Activated CD4-positive, alpha-beta T cell treated with anti-CD3 and anti-CD28 coated beads, Interleukin-10, Interleukin-2, amounts not matched to agents 100 ng/mL and 50 ng/mL, durations not matched to agents 16 hours and 8 hours (primary cell): ENCODE results near the gene RNF157.
A peak's percentile ranks its signal among the peaks of the same experiment; 100 is the strongest.
"Not testable (repeated sequence)": the region's sequence is repeated elsewhere in the genome, so short reads cannot be mapped to it uniquely, and the experiment has no call there.

Experiments
- DNase-seq: peaks from one replicate; pipeline ENCODE4 v3.0.0-alpha.2; 2020

RNF157 gene

DNA sequence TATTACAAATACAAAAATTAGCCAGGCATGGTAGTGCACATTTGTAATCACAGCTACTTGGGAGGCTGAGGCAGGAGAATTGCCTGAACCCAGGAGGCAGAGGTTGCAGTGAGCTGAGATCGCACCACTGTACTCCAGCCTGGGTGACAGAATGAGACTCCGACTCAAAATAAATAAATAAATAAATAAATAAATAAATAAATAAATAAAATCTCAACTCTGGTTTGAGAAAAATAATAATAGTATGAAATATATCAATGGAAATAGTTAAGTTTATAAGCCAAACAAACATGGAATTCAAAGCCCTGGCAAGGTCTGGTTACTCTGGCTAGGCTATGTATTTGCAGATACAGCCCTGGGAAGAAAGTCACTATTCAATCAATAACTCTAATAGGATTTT lies 53.5 kb downstream of the RNF157 start:
- not testable (repeated sequence) for DNase-seq

DNA sequence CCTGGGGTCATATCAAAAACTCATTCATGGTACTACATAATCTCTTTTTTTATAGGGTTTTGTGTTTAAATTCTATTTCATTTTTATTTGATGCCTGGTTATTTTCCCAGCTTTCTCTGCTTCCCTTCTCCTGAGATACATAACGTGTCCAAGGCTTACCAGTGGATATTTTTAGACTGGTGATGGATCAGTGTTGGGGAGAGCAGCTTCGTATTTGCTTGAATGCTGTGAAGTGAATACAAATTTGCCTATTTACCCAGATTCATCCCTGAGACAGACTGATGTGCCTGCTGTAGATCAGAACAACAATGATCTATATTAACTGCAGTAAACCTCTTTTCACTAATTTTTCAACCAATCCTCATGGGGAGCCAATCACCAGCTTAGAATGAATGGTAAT lies 56.0 kb downstream of the RNF157 start:
- no peak for DNase-seq

- peak; percentile 97 for DNase-seq
Observed at GRCh38 chr17:76182016-76182764, 58.1 kb downstream of the RNF157 start.

DNA sequence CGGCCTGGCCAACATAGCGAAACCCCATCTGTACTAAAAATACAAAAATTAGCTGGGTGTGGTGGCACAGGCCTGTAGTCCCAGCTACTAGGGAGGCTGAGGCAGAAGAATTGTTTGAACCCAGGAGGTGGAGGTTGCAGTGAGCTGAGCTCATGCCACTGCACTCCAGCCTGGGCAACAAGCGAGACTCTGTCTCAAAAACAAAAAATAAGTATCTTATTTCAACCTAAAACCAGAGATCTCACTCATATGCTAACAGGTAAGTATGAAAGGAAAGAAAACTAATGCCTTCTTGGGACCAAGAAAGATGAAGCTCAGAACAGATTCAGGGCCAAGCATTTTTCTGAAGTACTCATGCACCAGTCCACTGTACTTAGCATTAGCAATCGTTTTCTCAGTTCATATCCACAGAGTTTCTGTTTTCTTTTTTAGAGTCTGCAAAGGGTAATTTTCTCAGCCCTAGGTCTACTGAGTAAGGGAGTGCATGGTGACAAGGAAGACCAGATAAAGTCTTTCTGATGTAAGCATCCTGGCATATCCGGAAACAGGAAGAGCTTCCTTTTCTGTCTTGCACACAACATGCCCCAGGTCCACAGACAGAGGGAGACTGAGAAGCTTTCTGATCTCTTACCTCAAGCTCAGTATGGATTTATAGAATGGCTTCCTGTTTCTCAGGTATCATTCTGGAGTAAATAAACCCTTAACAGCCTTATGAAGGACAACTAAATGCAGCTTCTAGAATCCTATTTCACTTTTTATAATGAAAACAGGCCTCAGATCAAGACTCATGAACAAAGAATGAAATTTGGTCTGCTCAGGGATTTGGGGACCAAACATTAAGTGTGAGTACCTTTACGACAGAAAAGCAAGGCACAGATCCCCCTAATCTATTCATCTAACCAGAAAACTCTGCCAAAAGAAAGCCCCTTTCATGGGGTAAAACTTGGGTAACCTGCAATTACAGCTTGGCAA lies 60.5 kb downstream of the RNF157 start:
- peak; percentile 85 for DNase-seq

DNA sequence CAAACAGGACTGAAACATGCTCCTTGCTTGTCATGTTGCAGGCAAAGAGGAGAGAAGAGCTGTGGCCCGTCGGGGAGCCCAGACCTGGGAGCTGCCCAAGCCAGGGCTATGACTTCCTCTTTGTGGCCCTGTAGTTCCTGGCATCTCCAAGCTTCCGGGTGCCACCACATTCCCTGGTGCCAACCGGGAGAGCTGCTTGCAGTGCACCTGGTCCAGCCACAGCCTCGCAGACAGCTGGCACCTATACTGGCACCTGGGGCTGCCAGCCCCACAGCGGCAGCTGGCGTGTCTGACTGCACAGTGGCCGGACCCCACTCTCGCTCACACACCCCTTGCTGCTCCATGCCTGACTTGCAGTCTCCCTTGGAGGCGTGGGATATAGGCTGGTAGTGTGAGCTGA lies 62.2 kb downstream of the RNF157 start:
- no peak for DNase-seq

DNA sequence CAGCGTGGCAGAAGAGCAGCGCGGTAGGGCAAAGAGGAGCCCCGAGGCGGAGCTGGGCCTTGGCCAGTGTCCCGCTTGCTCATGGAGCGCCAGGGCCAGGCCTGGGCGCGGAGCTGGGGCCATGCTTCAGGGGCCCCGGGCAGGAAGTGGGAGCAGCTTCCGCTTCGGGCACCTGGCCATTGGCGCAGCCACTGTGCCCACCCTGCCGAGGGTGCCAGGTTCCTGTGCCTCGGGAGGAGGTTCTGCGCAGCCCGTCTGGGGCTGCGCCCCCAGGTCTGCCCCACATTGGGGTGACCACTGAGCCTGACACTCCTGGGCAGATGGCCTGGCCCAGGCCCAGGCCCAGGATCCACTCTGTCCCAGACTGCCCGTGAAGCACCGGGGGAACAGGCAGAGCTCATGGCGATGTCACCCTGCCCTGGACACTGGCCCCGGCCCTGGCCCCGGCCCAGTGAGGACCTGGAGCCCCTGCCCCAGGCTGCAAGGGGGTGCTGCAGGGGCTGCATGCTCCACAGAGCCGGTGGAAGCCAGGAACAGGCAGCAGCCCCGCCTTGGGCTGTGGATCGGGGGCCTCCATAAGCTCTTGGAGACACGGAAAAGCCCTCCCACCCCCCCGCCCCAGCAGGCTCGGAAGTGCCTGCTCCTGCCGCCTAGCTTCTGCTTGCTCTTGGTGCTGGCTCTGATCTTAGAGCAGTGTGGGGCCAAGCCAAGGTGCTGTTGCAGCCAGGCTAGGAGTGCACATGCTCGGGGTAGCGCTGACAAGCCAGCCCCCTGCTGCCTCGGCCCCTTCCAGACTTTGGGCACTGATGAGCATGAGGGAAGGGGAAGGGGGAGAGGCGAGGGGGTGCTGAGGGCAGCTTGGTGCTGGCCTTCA lies 63.4 kb downstream of the RNF157 start:
- DNase-seq, result no peak

DNA sequence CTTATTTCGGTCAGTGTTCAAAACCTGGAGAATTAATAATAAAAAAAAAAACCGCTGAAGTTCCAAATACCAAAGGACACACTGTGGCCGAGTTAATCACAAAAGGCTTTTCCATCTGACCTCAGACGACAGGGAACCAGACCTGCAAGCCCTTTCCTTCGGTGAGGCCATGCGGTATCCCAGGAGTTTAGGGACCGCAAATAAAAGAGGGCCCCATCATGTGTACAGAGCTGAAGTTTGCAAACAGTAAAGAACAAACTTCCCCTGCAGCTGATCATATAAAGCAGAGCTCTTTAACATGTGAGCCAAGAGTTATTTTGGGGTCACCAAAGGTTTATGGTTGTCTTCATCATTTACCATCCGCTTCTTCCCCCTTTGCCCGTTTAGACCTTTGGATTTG lies 66.3 kb downstream of the RNF157 start:
- DNase-seq, result no peak

GRCh38 chr17:76173474-76173873 lies 66.8 kb downstream of the RNF157 start:
- no peak for DNase-seq

DNA sequence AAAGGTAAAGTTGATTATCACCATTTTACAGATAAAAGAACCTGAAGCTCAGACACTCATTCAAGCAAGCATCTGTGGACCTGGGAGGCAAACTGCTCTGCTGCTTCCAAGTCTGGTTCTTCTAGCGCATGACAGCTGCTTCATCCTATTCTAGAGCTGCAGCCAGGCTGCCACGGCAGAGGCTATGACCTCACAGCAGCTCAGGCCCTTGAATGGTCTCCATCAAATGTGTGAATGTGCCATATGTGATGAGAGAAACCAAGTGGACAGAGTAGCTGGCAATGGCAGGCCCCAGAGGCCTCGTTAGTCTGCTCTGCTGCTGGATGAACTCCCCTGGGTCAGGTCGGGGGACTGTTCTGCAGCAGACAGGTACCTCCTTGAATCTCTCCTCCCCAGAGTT lies 68.6 kb downstream of the RNF157 start:
- DNase-seq, result no peak

DNA sequence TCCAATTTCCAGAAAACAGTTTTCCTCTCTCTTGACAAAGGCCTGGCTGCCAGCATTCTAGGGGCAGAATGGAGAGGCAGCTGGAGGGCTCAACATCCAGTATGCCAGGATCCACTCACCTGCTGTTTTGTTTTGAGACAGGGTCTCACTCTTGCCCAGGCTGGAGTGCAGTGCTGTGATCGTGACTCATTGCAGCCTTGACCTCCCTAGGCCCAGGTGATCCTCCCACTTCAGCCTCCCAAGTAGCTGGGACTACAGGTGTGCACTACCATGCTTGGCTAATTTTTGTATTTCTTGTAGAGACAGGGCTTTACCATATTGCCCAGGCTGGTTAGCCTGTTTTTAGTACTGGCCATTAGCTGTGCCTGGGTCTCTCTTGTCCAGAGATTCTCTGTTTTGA lies 70.2 kb downstream of the RNF157 start:
- no peak for DNase-seq

- no peak for DNase-seq
Observed at GRCh38 chr17:76166906-76167305, 73.4 kb downstream of the RNF157 start.

DNA sequence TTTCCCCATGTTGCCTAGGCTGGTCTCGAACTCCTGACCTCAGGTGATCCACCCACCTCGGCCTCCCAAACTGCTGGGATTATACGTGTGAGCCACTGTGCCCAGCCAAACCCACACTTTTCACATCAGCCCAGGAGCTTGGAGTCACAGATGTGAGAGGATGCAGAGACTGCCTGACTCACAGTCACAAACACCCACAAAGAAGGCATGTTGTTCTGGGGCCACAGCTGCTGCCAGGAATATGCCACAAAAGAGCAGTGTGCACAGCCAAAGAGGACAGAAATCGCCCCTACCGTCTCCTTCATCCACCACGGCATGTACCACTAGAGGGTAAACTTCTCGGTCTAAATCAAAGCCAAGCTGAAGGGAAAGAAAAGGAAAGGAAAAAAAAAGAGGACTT lies 74.1 kb downstream of the RNF157 start:
- DNase-seq, result no peak

GRCh38 chr17:76164331-76164730 lies 76.0 kb downstream of the RNF157 start:
- DNase-seq, result no peak

DNA sequence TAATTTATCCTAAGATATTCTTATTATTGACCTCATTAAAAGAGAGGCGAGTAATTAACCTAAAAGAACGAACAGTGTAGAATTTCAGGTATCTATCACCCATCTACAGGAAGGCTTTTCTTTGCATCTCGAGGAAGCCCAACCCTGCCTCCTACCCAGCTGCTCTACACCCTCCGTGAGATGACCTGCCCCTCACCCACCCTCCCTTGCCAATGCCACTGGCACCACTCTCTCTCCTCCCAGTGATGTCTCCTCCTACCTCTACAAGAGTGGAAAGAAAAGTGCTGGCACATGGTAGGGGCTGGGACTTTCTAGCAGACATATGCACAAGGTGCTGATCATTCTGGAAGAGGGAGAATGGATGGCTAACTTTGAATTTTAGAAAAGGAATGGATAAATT lies 76.4 kb downstream of the RNF157 start:
- DNase-seq, result no peak

DNA sequence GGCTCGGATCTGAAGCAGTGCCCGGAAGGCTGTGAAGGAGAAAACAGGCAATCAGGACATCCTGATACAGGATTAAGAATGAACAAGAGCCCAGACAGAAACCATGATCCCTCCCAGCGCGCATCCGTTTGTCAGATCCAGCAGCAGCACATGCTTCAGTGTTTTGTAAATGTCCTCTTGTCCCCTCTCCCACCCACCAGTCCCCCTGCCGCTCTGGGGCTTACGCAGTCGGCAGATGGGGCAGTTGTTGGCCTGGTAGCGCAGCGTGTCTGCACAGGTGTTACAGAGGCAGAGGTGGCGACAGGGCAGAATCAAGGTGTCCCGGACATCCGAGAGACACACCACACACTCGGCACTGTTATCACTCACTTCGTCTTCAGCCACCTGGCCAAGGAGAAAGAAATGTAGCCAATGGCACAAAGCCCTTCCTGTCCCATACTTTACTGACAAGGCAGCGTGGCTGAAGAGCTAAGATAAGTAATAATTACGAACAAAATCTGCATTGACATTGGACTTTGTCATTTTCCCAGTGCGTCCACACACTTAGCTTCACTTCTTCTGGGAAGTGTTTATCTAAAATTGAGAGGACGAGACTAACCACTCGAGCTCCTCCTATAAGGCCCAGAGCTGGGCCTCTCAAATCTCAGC lies 78.5 kb downstream of the RNF157 start:
- no peak for DNase-seq

- DNase-seq, result no peak
Observed at GRCh38 chr17:76160896-76161528, 79.3 kb downstream of the RNF157 start.

DNA sequence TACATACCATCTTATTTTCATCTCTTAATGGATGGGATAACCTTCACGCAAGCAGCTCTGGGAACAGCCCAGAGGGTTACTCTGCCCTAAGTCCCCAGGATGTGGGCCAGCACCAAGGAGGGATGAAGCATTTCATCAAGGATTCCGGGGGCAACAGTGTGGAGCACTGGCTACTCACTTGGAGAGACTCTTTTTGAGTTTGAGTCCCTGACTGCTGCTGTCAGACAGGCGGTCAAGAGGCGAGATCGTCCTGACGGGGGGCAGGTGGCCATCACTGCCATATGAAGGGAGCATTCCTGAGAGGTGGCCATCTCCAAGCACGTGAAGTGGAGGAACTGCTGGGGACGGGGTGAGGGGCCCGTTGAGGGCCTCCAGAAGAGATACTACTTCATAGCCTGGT lies 81.1 kb downstream of the RNF157 start:
- DNase-seq, result no peak

DNA sequence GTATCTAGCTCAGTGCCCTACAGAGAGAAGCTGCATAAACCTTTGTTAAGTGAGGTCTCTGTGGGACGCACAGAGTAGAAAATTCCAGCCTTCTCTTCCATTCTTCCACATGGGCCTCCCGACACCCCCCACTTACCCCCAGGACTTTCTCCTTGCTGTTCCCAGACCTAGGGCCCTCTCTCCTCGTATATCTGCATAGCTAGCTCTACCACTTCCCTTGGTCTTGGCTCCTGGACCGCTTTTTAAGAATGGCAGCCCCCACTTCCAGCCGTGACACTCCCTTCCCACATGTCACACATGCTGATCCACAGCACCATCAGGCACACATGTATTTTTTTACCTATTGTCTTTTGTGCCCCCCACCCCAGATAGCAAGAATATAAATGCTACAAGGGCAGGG lies 82.5 kb downstream of the RNF157 start:
- no peak for DNase-seq

GRCh38 chr17:76156662-76156991 lies 83.7 kb downstream of the RNF157 start:
- DNase-seq, result no peak

GRCh38 chr17:76155988-76156661 lies 84.2 kb downstream of the RNF157 start:
- no peak for DNase-seq
